Bronchial epithelial cell (primary cell): ENCODE results near the gene TFF1. TPM values are rescaled to one million over a fixed set of nuclear protein-coding genes. Genes with fewer than 3 reads are reported as not detected.

Experiments
- DNase-seq: peaks from one replicate; pipeline ENCODE4 v3.0.0-alpha.2; 2010; ENCODE audit warnings: low read depth
- FAIRE-seq: peaks from 2 replicates; lab custom pipeline; 2011; peaks lifted over from hg19 to GRCh38; lab: Jason Lieb, UNC
- H3K27me3 ChIP-seq: 2 replicates; pipeline ENCODE4 v1.5.1; 2011; ENCODE audit warnings: low read length; ENCODE audit not compliant: control insufficient read depth, insufficient read depth
- H3K36me3 ChIP-seq: 2 replicates; pipeline ENCODE4 v1.5.1; 2011; ENCODE audit warnings: low read length; ENCODE audit not compliant: control insufficient read depth, insufficient read depth
- H3K4me3 ChIP-seq: 2 replicates; pipeline ENCODE4 v1.5.1; 2011; ENCODE audit warnings: mild to moderate bottlenecking, low read depth, low read length, control low read depth
- total RNA-seq: library from RNA; depleted of rRNA; stranded (reverse); fragments of >200 nt; gene quantifications from 2 replicates; pipeline ENCODE4 v1.2.1, GENCODE V29; 2014
- TF ChIP-seq, protein P1 (sequence below): IDR thresholded peaks from 2 replicates; pipeline ENCODE4 v1.5.1; 2011; ENCODE audit warnings: mild to moderate bottlenecking, moderate library complexity, low read length, control low read depth, inconsistent platforms; ENCODE audit not compliant: insufficient read depth, severe bottlenecking

The TFF1 gene
- total RNA-seq, result not detected in 2 replicates

DNA sequence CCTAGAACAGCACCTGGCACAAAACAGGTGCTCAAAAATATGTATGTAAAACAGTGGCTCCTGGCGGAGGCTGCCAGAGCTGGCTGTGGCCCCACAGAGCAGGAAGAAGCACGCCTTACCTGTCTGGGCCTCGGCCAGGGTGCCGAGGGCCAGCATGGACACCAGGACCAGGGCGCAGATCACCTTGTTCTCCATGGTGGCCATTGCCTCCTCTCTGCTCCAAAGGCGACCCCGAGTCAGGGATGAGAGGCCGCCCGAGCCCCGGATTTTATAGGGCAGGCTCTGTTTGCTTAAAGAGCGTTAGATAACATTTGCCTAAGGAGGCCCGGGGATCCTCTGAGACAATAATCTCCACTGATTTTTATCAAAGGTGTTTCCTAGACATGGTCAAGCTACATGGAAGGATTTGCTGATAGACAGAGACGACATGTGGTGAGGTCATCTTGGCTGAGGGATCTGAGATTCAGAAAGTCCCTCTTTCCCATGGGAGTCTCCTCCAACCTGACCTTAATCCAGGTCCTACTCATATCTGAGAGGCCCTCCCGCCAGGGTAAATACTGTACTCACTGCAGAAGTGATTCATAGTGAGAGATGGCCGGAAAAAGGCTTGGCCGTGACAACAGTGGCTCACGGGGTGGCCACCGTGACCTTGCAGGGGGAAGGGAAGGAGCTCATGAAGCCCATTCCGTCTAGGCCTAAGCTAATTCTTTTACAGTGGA, at the start of gene TFF1:
Gene TFF1, minus strand, starts transcription at position 244 of the 719 bp plus-strand sequence. Its CDS starts 40 bp downstream, at position 204.
- DNase-seq, result peak; percentile 45

DNA sequence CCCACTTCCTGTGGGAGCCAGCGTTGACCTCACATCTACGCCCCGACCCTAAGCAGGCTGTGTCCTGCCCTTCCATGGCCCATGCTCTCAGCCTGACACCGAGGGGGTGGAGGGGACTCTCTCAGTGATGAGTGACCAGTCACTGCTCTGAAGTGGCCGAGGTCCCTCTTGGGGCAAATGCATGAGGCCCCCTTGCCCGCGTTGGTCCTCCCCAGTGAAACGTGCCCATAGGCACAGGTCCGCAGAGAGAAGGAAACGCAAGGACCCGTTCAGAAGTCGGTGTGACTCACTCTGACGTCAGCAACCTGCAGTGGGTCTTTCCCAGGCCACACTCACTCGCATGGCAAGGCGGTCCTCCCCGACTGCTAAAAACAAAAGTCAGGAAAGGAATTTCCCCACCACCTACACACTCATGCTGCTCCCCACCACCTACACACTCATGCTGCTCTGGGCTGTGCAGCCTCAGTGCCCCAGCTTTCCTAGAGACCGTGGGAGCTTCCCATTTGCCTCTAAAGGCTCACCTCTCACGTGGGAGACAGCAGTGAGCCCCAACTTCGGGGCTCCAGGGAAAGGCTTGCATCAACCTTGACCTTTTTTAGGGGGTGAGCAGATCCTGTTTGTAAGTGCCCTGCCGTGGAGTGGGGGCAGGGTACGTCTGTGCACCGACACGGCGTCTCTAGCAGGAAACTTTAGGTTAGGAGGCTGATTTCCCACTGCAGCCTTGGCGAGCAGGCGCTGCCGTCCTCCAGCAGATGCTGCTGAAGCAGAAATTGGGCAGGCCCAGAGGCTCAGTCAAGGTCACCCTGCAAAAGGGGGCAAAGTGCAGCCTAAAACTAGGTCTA, 48.8 kb upstream of the TFF1 start:
- DNase-seq, result peak; percentile 83
- TF ChIP-seq, protein P1, sequence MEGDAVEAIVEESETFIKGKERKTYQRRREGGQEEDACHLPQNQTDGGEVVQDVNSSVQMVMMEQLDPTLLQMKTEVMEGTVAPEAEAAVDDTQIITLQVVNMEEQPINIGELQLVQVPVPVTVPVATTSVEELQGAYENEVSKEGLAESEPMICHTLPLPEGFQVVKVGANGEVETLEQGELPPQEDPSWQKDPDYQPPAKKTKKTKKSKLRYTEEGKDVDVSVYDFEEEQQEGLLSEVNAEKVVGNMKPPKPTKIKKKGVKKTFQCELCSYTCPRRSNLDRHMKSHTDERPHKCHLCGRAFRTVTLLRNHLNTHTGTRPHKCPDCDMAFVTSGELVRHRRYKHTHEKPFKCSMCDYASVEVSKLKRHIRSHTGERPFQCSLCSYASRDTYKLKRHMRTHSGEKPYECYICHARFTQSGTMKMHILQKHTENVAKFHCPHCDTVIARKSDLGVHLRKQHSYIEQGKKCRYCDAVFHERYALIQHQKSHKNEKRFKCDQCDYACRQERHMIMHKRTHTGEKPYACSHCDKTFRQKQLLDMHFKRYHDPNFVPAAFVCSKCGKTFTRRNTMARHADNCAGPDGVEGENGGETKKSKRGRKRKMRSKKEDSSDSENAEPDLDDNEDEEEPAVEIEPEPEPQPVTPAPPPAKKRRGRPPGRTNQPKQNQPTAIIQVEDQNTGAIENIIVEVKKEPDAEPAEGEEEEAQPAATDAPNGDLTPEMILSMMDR, result no peak
- no peaks in the 10 kb centered on the region for H3K36me3 ChIP-seq
- H3K4me3 ChIP-seq, result no peak overlapping the region
- H3K27me3 ChIP-seq, result peaks cover 4% of the 10 kb centered on the region
- FAIRE-seq, result no peak

More for the DNA sequence above, at the start of gene TFF1:
- FAIRE-seq, result peak; percentile 83
- H3K27me3 ChIP-seq, result no peaks in the 10 kb centered on the region
- H3K4me3 ChIP-seq, result no peak within 1 kb of the TSS
- no peaks in the 10 kb centered on the region for H3K36me3 ChIP-seq
- TF ChIP-seq, protein P1, result no peak

DNA sequence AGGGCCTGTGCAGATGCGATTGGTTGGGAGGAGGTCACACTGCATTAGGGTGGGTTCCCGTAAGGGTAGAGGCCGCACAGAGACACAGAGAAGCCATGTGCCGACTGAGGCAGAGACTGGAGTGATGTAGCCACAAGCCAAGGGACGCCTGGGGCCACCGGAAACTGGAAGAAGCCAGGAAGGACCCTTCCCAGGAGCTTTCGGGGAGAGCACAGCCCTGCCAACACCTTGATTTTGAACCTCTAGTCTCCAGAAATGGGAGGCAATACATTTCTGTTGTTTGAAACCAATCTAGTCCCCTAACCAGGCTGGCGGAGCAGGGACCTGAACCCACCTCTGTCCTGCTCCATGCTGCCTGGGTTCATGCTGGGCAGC, 48.2 kb upstream of the TFF1 start:
- DNase-seq (no peak), FAIRE-seq (no peak)
- Histone ChIP-seq H3K36me3 (no peaks in the 10 kb centered on the region), H3K27me3 (peaks cover 4% of the 10 kb centered on the region), H3K4me3 (no peak overlapping the region)
- TF ChIP-seq, protein P1, result no peak

DNA sequence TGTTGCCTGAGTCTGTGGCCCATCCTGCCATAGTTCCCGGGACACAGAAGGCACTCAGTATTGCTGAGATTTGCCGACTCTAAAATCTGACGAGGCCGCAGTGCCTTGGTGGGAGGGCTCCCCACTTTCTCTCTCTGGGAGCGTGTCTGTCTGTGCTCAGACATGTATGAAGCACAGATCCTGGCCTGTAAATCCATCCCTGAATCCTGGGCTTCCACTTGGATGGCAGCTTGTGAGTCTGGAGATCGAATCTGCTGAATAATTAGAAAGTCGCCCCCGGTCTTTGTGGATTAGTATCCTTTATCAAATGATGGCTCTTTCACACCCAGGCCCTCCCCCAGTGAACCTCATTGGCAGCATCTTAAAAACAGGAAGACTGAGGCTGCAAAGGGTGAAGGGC, 47.7 kb upstream of the TFF1 start:
- FAIRE-seq, result no peak
- DNase-seq, result no peak
- TF ChIP-seq, protein P1, result no peak
- H3K27me3 ChIP-seq, result peaks cover 6% of the 10 kb centered on the region
- no peak overlapping the region for H3K4me3 ChIP-seq
- no peaks in the 10 kb centered on the region for H3K36me3 ChIP-seq

DNA sequence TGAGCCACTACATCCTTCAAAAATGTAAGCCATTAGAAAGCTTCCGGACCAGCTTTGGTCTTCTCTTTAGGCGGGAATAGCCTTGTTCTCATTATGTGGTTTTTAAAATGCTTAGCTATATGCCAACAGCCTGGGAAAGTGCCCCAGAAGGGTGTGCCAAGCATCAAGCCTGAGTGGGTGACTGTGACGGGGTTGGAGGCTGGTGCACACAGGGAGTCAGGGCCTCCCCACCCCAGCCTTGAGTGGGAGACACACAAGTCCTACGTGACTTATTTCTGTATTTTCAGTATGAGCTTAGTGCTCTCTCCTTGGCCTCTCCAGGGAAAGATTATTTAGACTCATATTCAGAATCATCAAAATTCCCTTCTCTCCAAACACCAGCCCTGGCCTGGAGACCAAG, 47.2 kb upstream of the TFF1 start:
- TF ChIP-seq, protein P1, result no peak
- Histone ChIP-seq H3K4me3 (no peak overlapping the region), H3K27me3 (peaks cover 6% of the 10 kb centered on the region), H3K36me3 (no peaks in the 10 kb centered on the region)
- FAIRE-seq, result no peak
- DNase-seq, result no peak
